Naive thymus-derived CD4-positive, alpha-beta T cell (primary cell): ENCODE data around the gene POLR3B. TPM values are rescaled to one million over a fixed set of nuclear protein-coding genes. Genes with fewer than 3 reads are reported as not detected.

Experiments
- ATAC-seq: fragments of 150-1000 bp; cut with Tn5 transposase; 2 replicates; pipeline ENCODE4 v1.10.0; 2021; ENCODE audit warnings: mild to moderate bottlenecking, moderate library complexity
- CTCF ChIA-PET: fragments of 350-600 bp; sonication (Branson Sonifier 250); formaldehyde crosslinking; loops from one replicate; lab custom pipeline; 2021; ENCODE audit warnings: antibody characterized with exemption; lab: Charles Lee
- POLR2A ChIA-PET: fragments of 350-600 bp; sonication (Branson Sonifier 250); formaldehyde crosslinking; loops from one replicate; lab custom pipeline; 2021; ENCODE audit warnings: antibody characterized with exemption, inconsistent platforms; lab: Charles Lee
- DNase-seq, 9 donors: peaks; one replicate each; pipeline versions ENCODE4 v3.0.0 to v3.0.0-alpha.2; 2020 to 2022; ENCODE audit warnings: mixed read lengths in 1 of 9
- H3K27ac ChIP-seq: one replicate; pipeline ENCODE4 v1.7.0; 2013; ENCODE audit warnings: mild to moderate bottlenecking, low read depth, low read length, moderate library complexity
- H3K27me3 ChIP-seq, 2 donors: one replicate each; pipeline ENCODE4 v1.7.0; 2013; ENCODE audit warnings: low read length in 2 of 2, mild to moderate bottlenecking in 2 of 2, moderate library complexity in 2 of 2; ENCODE audit not compliant: control insufficient read depth in 2 of 2, insufficient read depth in 2 of 2
- H3K36me3 ChIP-seq, 3 experiments: 1 replicate in 2 of 3; 2 replicates in 1 of 3; pipeline ENCODE4 v1.7.0; 2013; ENCODE audit warnings: low read length in 3 of 3, mild to moderate bottlenecking in 3 of 3, moderate library complexity in 1 of 3; ENCODE audit not compliant: insufficient read depth in 3 of 3, control insufficient read depth in 2 of 3
- H3K4me1 ChIP-seq, 2 donors: one replicate each; pipeline ENCODE4 v1.7.0; 2013; ENCODE audit warnings: low read length in 2 of 2, mild to moderate bottlenecking in 2 of 2, moderate library complexity in 1 of 2; ENCODE audit not compliant: control insufficient read depth in 2 of 2, insufficient read depth in 2 of 2
- H3K4me3 ChIP-seq: 2 replicates; pipeline ENCODE4 v1.7.0; 2013; ENCODE audit warnings: mild to moderate bottlenecking, low read length
- H3K9me3 ChIP-seq, 3 experiments: 1 replicate in 2 of 3; 2 replicates in 1 of 3; pipeline ENCODE4 v1.7.0; 2013; ENCODE audit warnings: low read length in 3 of 3; ENCODE audit not compliant: control insufficient read depth in 2 of 3
- H3K27ac Mint-ChIP-seq, 9 donors: one replicate each; pipeline ENCODE4 v1.8.0; 2020 to 2022; ENCODE audit warnings: mixed read lengths in 9 of 9, mild to moderate bottlenecking in 8 of 9, moderate library complexity in 5 of 9, inconsistent platforms in 2 of 9
- H3K27me3 Mint-ChIP-seq, 5 donors: one replicate each; pipeline ENCODE4 v1.8.0; 2021 to 2022; ENCODE audit warnings: mixed read lengths in 5 of 5, mild to moderate bottlenecking in 1 of 5
- H3K36me3 Mint-ChIP-seq, 5 donors: one replicate each; pipeline ENCODE4 v1.8.0; 2020 to 2022; ENCODE audit warnings: mixed read lengths in 5 of 5, mild to moderate bottlenecking in 3 of 5, inconsistent platforms in 1 of 5
- H3K4me1 Mint-ChIP-seq, 7 donors: one replicate each; pipeline ENCODE4 v1.8.0; 2020 to 2022; ENCODE audit warnings: mixed read lengths in 7 of 7, mild to moderate bottlenecking in 3 of 7, inconsistent platforms in 1 of 7
- H3K4me3 Mint-ChIP-seq, 10 donors: one replicate each; pipeline ENCODE4 v1.8.0; 2020 to 2022; ENCODE audit warnings: mild to moderate bottlenecking in 10 of 10, mixed read lengths in 10 of 10, moderate library complexity in 6 of 10, inconsistent platforms in 2 of 10
- H3K9me3 Mint-ChIP-seq, 11 donors: one replicate each; pipeline ENCODE4 v1.8.0; 2020 to 2022; ENCODE audit warnings: mixed read lengths in 11 of 11, mild to moderate bottlenecking in 4 of 11, inconsistent platforms in 1 of 11, moderate library complexity in 1 of 11
- intact Hi-C, 2 donors: fragments of 100-400 bp; cut with micrococcal nuclease; formaldehyde crosslinking; loops; one replicate each; pipeline ENCODE4 v1.15.1; 2023
- polyA plus RNA-seq, 2 donors: library from polyadenylated mRNA; unstranded; fragments of 300-500 nt; fragmentation: Illumina TruSeq; gene quantifications; one replicate each; pipeline ENCODE4 v1.2.3, GENCODE V29; 2021
- total RNA-seq, 6 experiments: library from RNA in 5 of 6; stranded (reverse) in 5 of 6; gene quantifications; 1 replicate in 5 of 6; 2 replicates in 1 of 6; pipeline ENCODE4 v1.2.3 and lab custom pipeline; 2021 to 2026

POLR3B gene
- total and polyA plus RNA-seq, 7 experiments from 2014 or later, result 4.7 to 8.7 (median 6.8) TPM

- ChIA-PET CTCF (interaction anchor here (0.6 to 1.6 kb wide), 11 partner anchors 443 to 718 kb away, joined by 3 to 6 read pairs (median 3); no protein-coding TSS in a partner anchor), POLR2A (interaction anchor here (0.6 kb wide), 1 partner anchor 586 kb away, joined by 3 read pairs; no protein-coding TSS in a partner anchor)
- H3K27ac Mint-ChIP-seq, result no peak overlapping the region
- Histone ChIP-seq H3K9me3 (no peaks in the 10 kb centered on the region), H3K36me3 (peaks cover 0 to 17% (median 0%) of the 10 kb centered on the region in 3 experiments), H3K4me3 (no peak overlapping the region), H3K27me3 (no peaks in the 10 kb centered on the region), H3K4me1 (no peaks in the 10 kb centered on the region), H3K27ac (no peak overlapping the region)
- H3K9me3 Mint-ChIP-seq, result peaks cover 0 to 6% (median 0%) of the 10 kb centered on the region in 11 donors
- H3K4me3 Mint-ChIP-seq, result no peak overlapping the region
- no peaks in the 10 kb centered on the region for H3K27me3 Mint-ChIP-seq
- H3K36me3 Mint-ChIP-seq, result peaks cover 12 to 33% (median 20%) of the 10 kb centered on the region in 5 donors
- H3K4me1 Mint-ChIP-seq, result peaks cover 0 to 4% (median 0%) of the 10 kb centered on the region in 7 donors
- intact Hi-C loops, result loop anchor here (1.0 to 5.0 kb wide), 6 partner anchors 30 to 1220 kb away; partner anchors contain the start of gene POLR3B (in 1 of the 2)
- no peak for DNase-seq
- ATAC-seq, result no peak
Observed at GRCh38 chr12:106386813-106387535, 29.4 kb downstream of the POLR3B start.

DNA sequence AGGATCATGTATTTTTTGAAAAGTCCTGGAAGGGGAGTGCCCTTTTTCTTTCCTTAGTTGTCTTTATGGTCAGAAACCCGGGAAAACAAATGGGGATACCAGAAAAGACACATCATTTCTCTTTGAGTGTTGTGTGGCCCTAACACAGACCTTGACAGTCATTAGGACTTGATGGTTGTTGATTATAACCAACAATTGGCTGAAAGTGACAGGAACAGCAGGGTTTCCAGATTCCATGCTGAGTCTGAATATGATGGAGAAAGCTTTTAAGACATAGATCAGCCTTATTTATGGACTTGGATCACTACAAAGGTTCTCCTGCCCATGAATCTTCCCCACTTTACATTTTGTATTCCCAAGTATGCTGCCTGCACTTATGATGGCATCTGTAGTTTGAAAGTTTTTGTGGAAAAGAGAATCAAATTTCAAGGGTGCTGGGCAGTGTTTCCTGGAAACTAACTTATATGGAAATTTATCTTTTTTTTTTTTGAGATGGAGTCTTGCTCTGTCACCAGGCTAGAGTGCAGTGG lies 30.4 kb downstream of the POLR3B start:
- no peaks in the 10 kb centered on the region for H3K27me3 ChIP-seq
- H3K4me1 Mint-ChIP-seq, result peaks cover 0 to 3% (median 0%) of the 10 kb centered on the region in 7 donors
- no peaks in the 10 kb centered on the region for H3K27me3 Mint-ChIP-seq
- H3K27ac Mint-ChIP-seq, result no peak overlapping the region
- H3K9me3 Mint-ChIP-seq, result peaks cover 0 to 2% (median 0%) of the 10 kb centered on the region in 11 donors
- H3K36me3 Mint-ChIP-seq, result peaks cover 6 to 30% (median 13%) of the 10 kb centered on the region in 5 donors
- DNase-seq (no peak), ATAC-seq (no peak)
- ChIA-PET POLR2A (no interaction called here), CTCF (interaction anchor here (0.6 to 1.6 kb wide), 3 partner anchors 453 to 532 kb away, joined by 3 to 6 read pairs (median 5); no protein-coding TSS in a partner anchor)
- no peaks in the 10 kb centered on the region for H3K4me1 ChIP-seq
- H3K9me3 ChIP-seq, result no peaks in the 10 kb centered on the region
- no peak overlapping the region for H3K27ac ChIP-seq
- intact Hi-C loops, result loop anchor here in 1 of 2 donors (5.0 kb wide), 1 partner anchor 1219 kb away; no protein-coding TSS in a partner anchor
- H3K4me3 Mint-ChIP-seq, result no peak overlapping the region
- peaks cover 0 to 8% (median 0%) of the 10 kb centered on the region in 3 experiments for H3K36me3 ChIP-seq
- H3K4me3 ChIP-seq, result no peak overlapping the region

- POLR2A ChIA-PET, result interaction anchor here (0.5 kb wide), 1 partner anchor 8 kb away, joined by 3 read pairs; no protein-coding TSS in a partner anchor
- Mint-ChIP-seq H3K27me3 (no peaks in the 10 kb centered on the region), H3K27ac (no peak overlapping the region), H3K36me3 (peaks cover 4 to 34% (median 21%) of the 10 kb centered on the region in 5 donors), H3K4me3 (no peak overlapping the region), H3K9me3 (no peaks in the 10 kb centered on the region), H3K4me1 (no peaks in the 10 kb centered on the region)
- Histone ChIP-seq H3K27ac (no peak overlapping the region), H3K4me3 (no peak overlapping the region), H3K27me3 (no peaks in the 10 kb centered on the region), H3K36me3 (peaks cover 0 to 17% (median 0%) of the 10 kb centered on the region in 3 experiments), H3K9me3 (no peaks in the 10 kb centered on the region), H3K4me1 (no peaks in the 10 kb centered on the region)
- DNase-seq (no peak), ATAC-seq (no peak)
- CTCF ChIA-PET, result no interaction called here
- intact Hi-C loops, result loop anchor here in 1 of 2 donors (5.0 kb wide), 1 partner anchor 1218 kb away; no protein-coding TSS in a partner anchor
Observed at GRCh38 chr12:106389151-106389550, 31.6 kb downstream of the POLR3B start.

GRCh38 chr12:106392759-106393158 lies 35.2 kb downstream of the POLR3B start:
- CTCF ChIA-PET, result no interaction called here

GRCh38 chr12:106409878-106410277 lies 52.3 kb downstream of the POLR3B start:
- no peak overlapping the region for H3K27ac ChIP-seq
- DNase-seq (no peak), ATAC-seq (no peak)
- no peak overlapping the region for H3K4me3 ChIP-seq
- Mint-ChIP-seq H3K27me3 (no peaks in the 10 kb centered on the region), H3K9me3 (no peaks in the 10 kb centered on the region), H3K4me3 (no peak overlapping the region), H3K4me1 (peaks cover 0 to 2% (median 0%) of the 10 kb centered on the region in 7 donors), H3K36me3 (peaks cover 0 to 50% (median 26%) of the 10 kb centered on the region in 5 donors), H3K27ac (peak overlapping the region in 2 of 9 donors; percentile 1 to 2)
- H3K9me3 ChIP-seq, result no peaks in the 10 kb centered on the region
- H3K4me1 ChIP-seq, result no peaks in the 10 kb centered on the region
- H3K36me3 ChIP-seq, result peaks cover 0 to 12% (median 0%) of the 10 kb centered on the region in 3 experiments
- intact Hi-C loops, result no loop called here
- ChIA-PET CTCF (no interaction called here), POLR2A (no interaction called here)
- no peaks in the 10 kb centered on the region for H3K27me3 ChIP-seq

More at GRCh38 chr12:106392759-106393158, 35.2 kb downstream of the POLR3B start:
- Mint-ChIP-seq H3K9me3 (peaks cover 0 to 2% (median 0%) of the 10 kb centered on the region in 11 donors), H3K4me3 (no peak overlapping the region), H3K36me3 (peaks cover 16 to 58% (median 51%) of the 10 kb centered on the region in 5 donors), H3K27me3 (no peaks in the 10 kb centered on the region), H3K4me1 (peaks cover 0 to 5% (median 1%) of the 10 kb centered on the region in 7 donors), H3K27ac (no peak overlapping the region)
- ATAC-seq (no peak), DNase-seq (no peak)
- intact Hi-C loops, result no loop called here
- Histone ChIP-seq H3K27me3 (no peaks in the 10 kb centered on the region), H3K9me3 (no peaks in the 10 kb centered on the region), H3K4me1 (no peaks in the 10 kb centered on the region), H3K27ac (no peak overlapping the region), H3K36me3 (peaks cover 0 to 9% (median 0%) of the 10 kb centered on the region in 3 experiments), H3K4me3 (no peak overlapping the region)
- POLR2A ChIA-PET, result no interaction called here

DNA sequence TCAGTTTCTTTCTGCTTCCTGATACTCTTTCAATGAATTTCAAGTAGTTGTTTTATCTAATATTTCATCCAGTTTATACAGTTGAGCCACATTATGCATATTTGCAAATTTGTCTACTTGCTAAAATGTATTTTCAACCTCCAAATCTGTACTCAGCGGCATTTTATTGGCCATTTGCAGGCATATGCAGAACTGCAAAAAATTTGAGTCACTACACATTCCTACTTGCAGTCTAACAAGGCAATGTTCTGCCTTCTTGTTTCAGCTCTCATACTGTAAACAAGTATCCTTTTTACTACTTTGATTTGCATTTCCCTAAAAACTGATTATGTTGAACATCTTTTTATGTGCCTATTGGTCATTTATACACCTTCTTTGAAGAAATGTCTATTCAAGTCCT lies 55.0 kb downstream of the POLR3B start:
- Mint-ChIP-seq H3K4me1 (peaks cover 0 to 4% (median 0%) of the 10 kb centered on the region in 7 donors), H3K27me3 (no peaks in the 10 kb centered on the region), H3K4me3 (no peak overlapping the region), H3K27ac (peak overlapping the region in 1 of 9 donors; percentile 14), H3K9me3 (no peaks in the 10 kb centered on the region), H3K36me3 (peaks cover 7 to 68% (median 37%) of the 10 kb centered on the region in 5 donors)
- Histone ChIP-seq H3K36me3 (peaks cover 0 to 14% (median 0%) of the 10 kb centered on the region in 3 experiments), H3K4me3 (no peak overlapping the region), H3K4me1 (no peaks in the 10 kb centered on the region), H3K27me3 (no peaks in the 10 kb centered on the region), H3K27ac (no peak overlapping the region), H3K9me3 (no peaks in the 10 kb centered on the region)
- CTCF ChIA-PET, result interaction anchor here (0.6 to 1.1 kb wide), 2 partner anchors 35 to 429 kb away, joined by 3 read pairs; no protein-coding TSS in a partner anchor
- intact Hi-C loops, result no loop called here
- no peak for ATAC-seq
- no peak for DNase-seq
- POLR2A ChIA-PET, result no interaction called here
